ENCODE data around the gene DIPK1B. TPM values are rescaled to one million over a fixed set of nuclear protein-coding genes. Genes with fewer than 3 reads are reported as not detected.

The DIPK1B gene
- polyA plus RNA-seq, 1 donor from 2014 or later, result 65.1 TPM

- no peaks in the 10 kb centered on the region for H3K9me2 ChIP-seq (ENCODE audit: insufficient read depth, low read length)
- peak overlapping the region; percentile 77 for H3K9ac ChIP-seq (ENCODE audit: low read length)
- no peaks in the 10 kb centered on the region for H3K9me3 ChIP-seq (ENCODE audit: low read length)
- TF ChIP-seq SMC3 (conservative IDR thresholded peaks at IDR 0.05; ENCODE audit: poor library complexity) (no peak), POLR2AphosphoS5 (IDR thresholded peaks at IDR 0.05) (no peak), EP300 (conservative IDR thresholded peaks at IDR 0.05; ENCODE audit: poor library complexity, severe bottlenecking) (no peak), MXI1 (conservative IDR thresholded peaks at IDR 0.05; ENCODE audit: poor library complexity, severe bottlenecking) (no peak), TAF1 (IDR thresholded peaks at IDR 0.05; ENCODE audit: low read depth) (no peak), CTCF (IDR thresholded peaks at IDR 0.05; ENCODE audit: poor library complexity, severe bottlenecking) (no peak), RAD21 (conservative IDR thresholded peaks at IDR 0.05) (no peak), EZH2 (IDR thresholded peaks at IDR 0.05; ENCODE audit: borderline replicate concordance, insufficient read depth, low read length, poor library complexity, severe bottlenecking) (no peak), REST (IDR thresholded peaks at IDR 0.05; ENCODE audit: borderline replicate concordance) (no peak)
- peaks cover 8% of the 10 kb centered on the region for H3K27me3 ChIP-seq (ENCODE audit: insufficient read depth, low read depth, low read length)
- no peak overlapping the region for H3K4me2 ChIP-seq (ENCODE audit: low read length)
- no peak overlapping the region for H3K27ac ChIP-seq (ENCODE audit: low read length)
- H2AFZ ChIP-seq (ENCODE audit: low read depth, low read length), result no peak overlapping the region
- H3F3A ChIP-seq (ENCODE audit: insufficient read depth, low read length, poor library complexity, severe bottlenecking), result no peaks in the 10 kb centered on the region
- peaks cover 10% of the 10 kb centered on the region for H4K20me1 ChIP-seq (ENCODE audit: insufficient read depth)
- no peaks in the 10 kb centered on the region for H3K36me3 ChIP-seq (ENCODE audit: insufficient read depth, low read length)
- peaks cover 21% of the 10 kb centered on the region for H3K79me2 ChIP-seq (replicated peaks; ENCODE audit: insufficient read depth, low read length)
- peak overlapping the region; percentile 94 for H3K4me3 ChIP-seq (ENCODE audit: low read length)
Measured at GRCh38 chr9:136728548-136729123, 16.3 kb downstream of the DIPK1B start.

- Histone ChIP-seq H3F3A (ENCODE audit: insufficient read depth, low read length, poor library complexity, severe bottlenecking) (no peaks in the 10 kb centered on the region), H3K9me2 (ENCODE audit: insufficient read depth, low read length) (no peaks in the 10 kb centered on the region), H3K79me2 (replicated peaks; ENCODE audit: insufficient read depth, low read length) (peaks cover 21% of the 10 kb centered on the region), H3K4me2 (ENCODE audit: low read length) (no peak overlapping the region), H3K27me3 (ENCODE audit: insufficient read depth, low read depth, low read length) (peaks cover 8% of the 10 kb centered on the region), H3K9me3 (ENCODE audit: low read length) (no peaks in the 10 kb centered on the region), H4K20me1 (ENCODE audit: insufficient read depth) (peaks cover 10% of the 10 kb centered on the region), H3K27ac (ENCODE audit: low read length) (no peak overlapping the region), H3K9ac (ENCODE audit: low read length) (peak overlapping the region; percentile 77), H2AFZ (ENCODE audit: low read depth, low read length) (no peak overlapping the region), H3K4me3 (ENCODE audit: low read length) (peak overlapping the region; percentile 94), H3K36me3 (ENCODE audit: insufficient read depth, low read length) (no peaks in the 10 kb centered on the region)
- TF ChIP-seq EZH2 (IDR thresholded peaks at IDR 0.05; ENCODE audit: borderline replicate concordance, insufficient read depth, low read length, poor library complexity, severe bottlenecking) (no peak), TAF1 (IDR thresholded peaks at IDR 0.05; ENCODE audit: low read depth) (no peak), SMC3 (conservative IDR thresholded peaks at IDR 0.05; ENCODE audit: poor library complexity) (no peak), POLR2AphosphoS5 (IDR thresholded peaks at IDR 0.05) (no peak), EP300 (conservative IDR thresholded peaks at IDR 0.05; ENCODE audit: poor library complexity, severe bottlenecking) (no peak), CTCF (IDR thresholded peaks at IDR 0.05; ENCODE audit: poor library complexity, severe bottlenecking) (no peak), RAD21 (conservative IDR thresholded peaks at IDR 0.05) (no peak), REST (IDR thresholded peaks at IDR 0.05; ENCODE audit: borderline replicate concordance) (no peak), MXI1 (conservative IDR thresholded peaks at IDR 0.05; ENCODE audit: poor library complexity, severe bottlenecking) (no peak)
Measured at GRCh38 chr9:136729144-136729543, 16.8 kb downstream of the DIPK1B start.

Data from neural cell (in vitro differentiated cells).